Stomach (tissue), 4 donors: ENCODE results near the gene UBE2V1.

Source experiments
- CTCF ChIP-seq, 7 experiments: fragments of 450-650 bp in 4 of 7; fragments of 200-600 bp in 3 of 7; sonication (generic) in 3 of 7; IDR thresholded peaks; one replicate each; pipeline ENCODE4 v1.5.1; 2016 to 2019; ENCODE audit warnings: antibody characterized with exemption in 7 of 7, control low read depth in 2 of 7, mild to moderate bottlenecking in 1 of 7
- EP300 ChIP-seq: sonication (generic); formaldehyde crosslinking; IDR thresholded peaks from one replicate; pipeline ENCODE4 v1.6.1; 2017; ENCODE audit warnings: antibody characterized with exemption
- POLR2AphosphoS5 ChIP-seq, 3 donors: sonication (generic); formaldehyde crosslinking; IDR thresholded peaks; one replicate each; pipeline ENCODE4 v1.6.1; 2016; ENCODE audit warnings: antibody characterized with exemption in 3 of 3

- TF ChIP-seq EP300 (no peak), CTCF (IDR thresholded peaks at IDR 0.05) (no peak), POLR2AphosphoS5 (IDR thresholded peaks at IDR 0.05) (no peak)
Observed at GRCh38 chr20:50037123-50037522, 75.8 kb downstream of the UBE2V1 start.
